Naive thymus-derived CD8-positive, alpha-beta T cell (primary cell): ENCODE measurements around the gene LRCH1. TPM values are rescaled to one million over a fixed set of nuclear protein-coding genes. Genes with fewer than 3 reads are reported as not detected.

ENCODE experiments used
- ATAC-seq, 2 donors: fragments of 150-1000 bp; cut with Tn5 transposase in 1 of 2; sonication (Bioruptor Pico), chemical (Tn5 transposase) in 1 of 2; 1 replicate in 1 of 2; 2 replicates in 1 of 2; pipeline ENCODE4 v1.10.0; 2021; ENCODE audit warnings: mild to moderate bottlenecking in 2 of 2, moderate library complexity in 2 of 2
- POLR2A ChIA-PET: fragments of 350-600 bp; sonication (Branson Sonifier 250); formaldehyde crosslinking; loops from one replicate; lab custom pipeline; 2021; ENCODE audit warnings: antibody characterized with exemption; lab: Charles Lee
- DNase-seq, 10 donors: peaks; one replicate each; pipeline versions ENCODE4 v3.0.0 to v3.0.0-alpha.2; 2020 to 2022
- H3K27ac Mint-ChIP-seq, 10 donors: one replicate each; pipeline ENCODE4 v1.8.0; 2020 to 2022; ENCODE audit warnings: mild to moderate bottlenecking in 10 of 10, mixed read lengths in 10 of 10, moderate library complexity in 4 of 10, inconsistent platforms in 1 of 10
- H3K27me3 Mint-ChIP-seq, 5 donors: one replicate each; pipeline ENCODE4 v1.8.0; 2021 to 2022; ENCODE audit warnings: mixed read lengths in 5 of 5
- H3K36me3 Mint-ChIP-seq, 3 donors: one replicate each; pipeline ENCODE4 v1.8.0; 2020 to 2022; ENCODE audit warnings: mixed read lengths in 3 of 3, mild to moderate bottlenecking in 2 of 3, inconsistent platforms in 1 of 3
- H3K4me1 Mint-ChIP-seq, 4 donors: one replicate each; pipeline ENCODE4 v1.8.0; 2021 to 2022; ENCODE audit warnings: mixed read lengths in 4 of 4
- H3K4me3 Mint-ChIP-seq, 10 donors: one replicate each; pipeline ENCODE4 v1.8.0; 2020 to 2022; ENCODE audit warnings: mild to moderate bottlenecking in 10 of 10, mixed read lengths in 10 of 10, moderate library complexity in 6 of 10, inconsistent platforms in 1 of 10
- H3K9me3 Mint-ChIP-seq, 9 donors: one replicate each; pipeline ENCODE4 v1.8.0; 2020 to 2022; ENCODE audit warnings: mixed read lengths in 9 of 9, mild to moderate bottlenecking in 3 of 9, inconsistent platforms in 1 of 9, moderate library complexity in 1 of 9
- polyA plus RNA-seq, 3 donors: library from polyadenylated mRNA; unstranded; fragments of 300-500 nt; fragmentation: Illumina TruSeq; gene quantifications; one replicate each; pipeline ENCODE4 v1.2.3, GENCODE V29; 2021
- total RNA-seq, 8 experiments: library from RNA in 2 of 8; stranded (reverse) in 2 of 8; gene quantifications; one replicate each; pipeline ENCODE4 v1.2.3 and lab custom pipeline; 2021 to 2026

Gene LRCH1
- total and polyA plus RNA-seq, 5 experiments from 2014 or later = 1.3 to 17.1 (median 3.8) TPM

DNA sequence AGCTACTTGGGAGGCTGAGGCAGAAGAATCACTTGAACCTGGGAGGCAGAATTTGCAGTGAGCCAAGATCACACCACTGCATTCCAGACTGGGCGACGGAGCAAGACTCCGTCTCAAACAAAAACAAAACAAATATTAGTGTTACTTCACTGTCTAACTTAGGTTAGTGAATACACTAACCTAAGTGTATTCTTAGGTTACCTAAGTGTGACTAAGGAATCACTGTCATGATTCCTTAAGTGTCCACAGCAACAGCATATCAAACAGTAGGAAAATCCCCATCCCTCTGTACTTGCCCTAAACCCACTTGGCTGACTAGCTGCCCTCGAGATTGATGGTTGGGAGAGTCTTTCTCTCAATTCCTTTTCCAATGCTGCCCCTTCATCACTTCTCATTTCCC, 11.8 kb upstream of the LRCH1 start:
- Mint-ChIP-seq H3K4me3 (no peak overlapping the region), H3K4me1 (peaks cover 0 to 8% (median under 1%) of the 10 kb centered on the region in 4 donors), H3K27me3 (peaks cover 0 to 2% (median 0%) of the 10 kb centered on the region in 5 donors), H3K27ac (no peak overlapping the region), H3K9me3 (no peaks in the 10 kb centered on the region), H3K36me3 (no peaks in the 10 kb centered on the region)
- ATAC-seq = no peak
- POLR2A ChIA-PET = no interaction called here
- DNase-seq = no peak

DNA sequence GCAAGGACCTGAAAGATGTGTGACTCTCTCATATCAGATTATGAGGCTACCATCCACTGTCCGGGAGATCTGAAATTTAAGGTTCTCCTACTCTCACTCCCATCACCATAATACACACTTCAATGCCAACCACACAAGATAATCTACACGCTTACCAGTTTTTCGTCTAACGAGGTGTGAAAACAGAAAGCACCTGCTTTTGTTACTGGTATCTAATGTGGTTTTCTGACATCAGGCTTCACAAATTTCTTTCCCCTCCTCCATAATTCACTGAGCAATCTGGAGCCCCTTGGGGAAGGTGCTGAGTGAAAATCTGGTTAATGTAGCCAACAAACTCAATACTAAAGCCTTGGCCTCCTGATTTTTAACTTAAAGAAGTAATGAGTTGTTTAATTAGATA, 10.1 kb upstream of the LRCH1 start:
- H3K4me3 Mint-ChIP-seq = no peak overlapping the region
- ATAC-seq = peak in 1 of 2 donors; percentile 35
- peaks cover 0 to 2% (median 0%) of the 10 kb centered on the region in 5 donors for H3K27me3 Mint-ChIP-seq
- DNase-seq = no peak
- POLR2A ChIA-PET = no interaction called here
- H3K27ac Mint-ChIP-seq = peak overlapping the region in 1 of 10 donors; percentile 48
- H3K4me1 Mint-ChIP-seq = peaks cover 0 to 8% (median under 1%) of the 10 kb centered on the region in 4 donors
- no peaks in the 10 kb centered on the region for H3K9me3 Mint-ChIP-seq
- no peaks in the 10 kb centered on the region for H3K36me3 Mint-ChIP-seq

DNA sequence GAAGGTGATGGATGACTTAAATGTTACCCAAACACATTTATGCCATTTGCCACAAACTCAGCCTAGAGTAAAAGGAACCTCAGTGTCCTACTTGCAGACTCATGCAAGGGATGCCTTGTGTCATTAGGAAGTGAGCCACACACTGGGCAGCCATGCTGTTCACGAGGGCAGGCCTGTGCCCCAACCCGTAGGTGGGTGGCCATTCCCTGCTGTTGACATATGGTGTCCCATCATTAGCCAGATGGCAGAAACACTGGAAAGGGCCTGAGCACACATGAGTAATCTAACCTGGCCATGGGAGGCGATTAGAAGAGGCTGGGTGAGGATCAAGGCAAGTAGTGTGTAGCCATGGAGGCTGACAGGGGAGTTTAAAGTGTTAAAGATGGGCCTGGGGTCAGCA, 9.7 kb upstream of the LRCH1 start:
- POLR2A ChIA-PET = no interaction called here
- no peak overlapping the region for H3K27ac Mint-ChIP-seq
- no peak for ATAC-seq
- H3K9me3 Mint-ChIP-seq = no peaks in the 10 kb centered on the region
- H3K4me3 Mint-ChIP-seq = no peak overlapping the region
- H3K36me3 Mint-ChIP-seq = no peaks in the 10 kb centered on the region
- peaks cover 0 to 8% (median under 1%) of the 10 kb centered on the region in 4 donors for H3K4me1 Mint-ChIP-seq
- peaks cover 0 to 2% (median 0%) of the 10 kb centered on the region in 5 donors for H3K27me3 Mint-ChIP-seq
- DNase-seq = no peak

DNA sequence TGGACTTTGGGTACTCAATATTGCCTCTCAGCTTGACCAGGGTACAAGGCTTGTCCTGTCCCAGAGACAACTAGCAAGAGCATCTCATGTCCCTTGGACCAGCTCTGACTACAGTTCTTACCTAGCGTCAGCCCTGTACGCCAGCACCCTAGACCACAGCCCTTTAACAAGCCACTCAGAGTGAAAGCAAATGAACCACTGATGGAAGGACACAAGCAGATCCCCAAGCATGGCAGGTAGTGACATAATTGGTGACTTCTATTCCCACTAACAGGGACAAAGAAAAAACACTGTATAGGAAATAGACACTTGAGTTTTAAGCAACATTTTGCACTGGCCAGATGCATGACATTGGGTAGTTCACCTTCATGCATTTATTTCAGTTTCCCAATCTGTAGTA, 8.8 kb upstream of the LRCH1 start:
- H3K4me1 Mint-ChIP-seq = peaks cover 0 to 8% (median under 1%) of the 10 kb centered on the region in 4 donors
- peaks cover 0 to 3% (median 2%) of the 10 kb centered on the region in 5 donors for H3K27me3 Mint-ChIP-seq
- DNase-seq (no peak), ATAC-seq (no peak)
- POLR2A ChIA-PET = no interaction called here
- no peak overlapping the region for H3K4me3 Mint-ChIP-seq
- no peak overlapping the region for H3K27ac Mint-ChIP-seq
- H3K36me3 Mint-ChIP-seq = no peaks in the 10 kb centered on the region
- no peaks in the 10 kb centered on the region for H3K9me3 Mint-ChIP-seq

DNA sequence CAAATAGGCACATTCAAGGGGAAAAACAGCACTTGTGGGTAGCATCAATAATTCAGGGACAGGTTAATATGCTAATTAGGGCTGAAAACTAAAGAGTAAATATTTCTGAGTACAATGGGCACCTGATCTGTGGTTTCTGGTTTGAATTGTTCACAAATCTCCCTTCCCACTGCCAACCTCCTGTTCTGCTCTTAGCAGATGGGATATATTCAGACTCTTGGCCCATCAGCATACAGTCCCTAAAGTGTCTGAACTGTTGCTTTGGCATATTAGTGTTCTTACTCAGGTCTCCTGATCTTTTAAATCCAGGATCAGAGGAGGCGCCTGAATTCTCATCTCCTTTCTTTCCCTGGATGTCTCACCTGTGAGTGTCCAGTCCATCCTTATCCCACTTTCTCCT, 8.2 kb upstream of the LRCH1 start:
- H3K27ac Mint-ChIP-seq = no peak overlapping the region
- peaks cover 0 to 3% (median 2%) of the 10 kb centered on the region in 5 donors for H3K27me3 Mint-ChIP-seq
- POLR2A ChIA-PET = no interaction called here
- H3K9me3 Mint-ChIP-seq = no peaks in the 10 kb centered on the region
- peaks cover 0 to 8% (median under 1%) of the 10 kb centered on the region in 4 donors for H3K4me1 Mint-ChIP-seq
- no peaks in the 10 kb centered on the region for H3K36me3 Mint-ChIP-seq
- H3K4me3 Mint-ChIP-seq = no peak overlapping the region
- no peak for ATAC-seq
- DNase-seq = no peak

DNA sequence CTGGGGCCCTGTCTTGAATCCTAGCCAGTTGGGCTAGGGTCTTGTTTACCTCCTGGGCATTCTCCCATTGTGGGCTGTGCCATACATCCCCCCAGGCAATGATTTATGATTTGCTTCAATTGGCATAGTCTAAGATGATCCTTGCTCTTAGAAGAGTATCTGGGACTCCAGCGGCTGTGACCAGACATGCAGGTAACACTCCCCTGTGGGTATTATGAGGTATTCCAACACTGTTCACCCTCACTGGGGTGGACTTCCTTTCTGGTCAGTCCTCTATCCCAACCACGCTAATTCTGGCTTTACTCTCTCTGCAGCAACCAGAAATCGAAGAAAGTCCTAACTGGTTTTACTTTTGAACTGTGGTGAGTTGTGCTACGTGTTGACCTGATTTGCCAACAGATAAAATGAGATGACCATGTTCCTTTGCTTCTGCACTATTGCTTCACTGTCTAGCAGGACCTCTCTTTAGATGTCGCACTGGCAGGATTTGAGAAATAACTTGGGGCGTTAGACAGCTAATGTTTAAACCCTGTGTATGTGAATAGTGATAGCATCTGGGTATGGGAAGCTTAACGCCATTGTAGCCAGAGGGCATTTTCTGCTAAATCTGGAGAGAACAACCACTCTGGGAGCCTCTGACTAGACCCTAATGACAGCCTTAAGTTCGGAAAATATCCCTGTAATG, 6.7 kb upstream of the LRCH1 start:
- POLR2A ChIA-PET = no interaction called here
- Mint-ChIP-seq H3K4me3 (no peak overlapping the region), H3K36me3 (no peaks in the 10 kb centered on the region), H3K9me3 (no peaks in the 10 kb centered on the region), H3K27me3 (peaks cover 0 to 3% (median 0%) of the 10 kb centered on the region in 5 donors), H3K4me1 (peaks cover 0 to 11% (median 2%) of the 10 kb centered on the region in 4 donors), H3K27ac (no peak overlapping the region)
- no peak for DNase-seq
- no peak for ATAC-seq

DNA sequence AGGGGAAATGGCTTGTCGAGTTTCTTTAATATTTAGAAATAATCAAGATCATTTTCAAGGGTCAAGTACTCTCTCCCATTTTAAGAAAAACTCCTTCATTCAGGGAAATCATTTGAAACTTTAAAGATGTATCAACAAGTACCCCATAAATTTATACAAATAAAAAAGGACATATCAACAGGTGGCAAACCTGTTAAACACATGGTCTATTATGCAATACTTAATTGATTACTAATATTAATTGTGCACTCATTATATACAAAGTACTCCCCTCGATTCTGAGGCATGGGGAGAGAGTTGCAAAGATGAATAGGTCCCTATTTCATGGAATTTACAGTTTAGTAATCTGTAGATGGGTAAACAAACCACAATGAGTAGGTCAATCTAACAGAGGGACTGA, 2.1 kb upstream of the LRCH1 start:
- H3K27me3 Mint-ChIP-seq = peaks cover 0 to 3% (median 0%) of the 10 kb centered on the region in 5 donors
- no peaks in the 10 kb centered on the region for H3K9me3 Mint-ChIP-seq
- peaks cover 19 to 33% (median 28%) of the 10 kb centered on the region in 4 donors for H3K4me1 Mint-ChIP-seq
- POLR2A ChIA-PET = no interaction called here
- peak overlapping the region in 2 of 10 donors; percentile 95 for H3K4me3 Mint-ChIP-seq
- no peak for ATAC-seq
- DNase-seq = no peak
- H3K27ac Mint-ChIP-seq = no peak overlapping the region
- H3K36me3 Mint-ChIP-seq = no peaks in the 10 kb centered on the region

DNA sequence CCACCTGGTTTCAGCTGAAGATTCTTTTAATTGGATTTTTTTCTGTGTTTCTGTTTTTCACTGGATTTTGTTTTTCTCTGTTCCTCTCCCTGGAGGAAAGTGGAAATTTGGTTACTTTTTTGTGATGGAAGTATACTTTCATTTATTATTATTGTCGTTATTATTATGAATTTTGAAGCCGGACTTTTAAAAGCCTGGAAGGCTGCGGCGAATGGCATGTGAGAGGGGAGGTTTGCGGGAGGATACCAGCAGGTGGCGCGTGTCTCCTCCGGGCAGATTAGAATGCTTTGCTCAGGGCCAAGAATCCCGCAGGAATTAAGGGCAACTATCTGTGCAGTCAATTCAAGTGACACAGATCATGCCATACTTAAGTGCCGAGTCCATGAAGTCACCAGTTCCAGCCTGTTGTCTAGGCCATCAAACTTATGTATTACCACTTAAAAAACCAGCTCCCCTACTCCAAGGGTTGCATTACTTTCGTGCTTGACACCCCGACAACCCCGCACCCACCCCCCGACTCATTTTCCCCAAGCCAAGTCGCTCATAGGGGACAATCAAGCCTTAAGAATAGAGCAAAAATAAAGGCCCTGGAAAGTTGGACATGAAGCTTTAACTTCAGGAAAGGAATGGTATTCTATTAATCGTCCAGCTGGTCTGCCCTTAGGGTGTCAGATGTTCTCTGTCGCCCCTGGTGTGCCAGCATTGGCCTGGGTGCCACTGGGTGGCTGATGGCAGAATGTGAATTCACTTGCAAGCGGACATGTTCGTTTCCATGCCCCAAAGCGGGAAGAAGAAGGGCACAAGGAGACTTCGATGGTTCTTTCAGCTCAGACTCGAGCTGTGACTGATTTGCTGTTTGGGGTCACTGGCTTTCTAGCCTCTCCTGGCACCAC, 1.3 kb upstream of the LRCH1 start:
- Mint-ChIP-seq H3K36me3 (no peaks in the 10 kb centered on the region), H3K27ac (peak overlapping the region; percentile 20 to 96 (median 92)), H3K27me3 (peaks cover 0 to 3% (median 0%) of the 10 kb centered on the region in 5 donors), H3K4me1 (peaks cover 21 to 41% (median 37%) of the 10 kb centered on the region in 4 donors), H3K4me3 (peak overlapping the region; percentile 90 to 96 (median 94)), H3K9me3 (no peaks in the 10 kb centered on the region)
- ATAC-seq = no peak
- DNase-seq = peak; percentile 26 to 76 (median 52)
- POLR2A ChIA-PET = interaction anchor here (1.0 to 1.9 kb wide), 4 partner anchors 32 to 169 kb away, joined by 3 to 8 read pairs (median 4); no protein-coding TSS in a partner anchor

DNA sequence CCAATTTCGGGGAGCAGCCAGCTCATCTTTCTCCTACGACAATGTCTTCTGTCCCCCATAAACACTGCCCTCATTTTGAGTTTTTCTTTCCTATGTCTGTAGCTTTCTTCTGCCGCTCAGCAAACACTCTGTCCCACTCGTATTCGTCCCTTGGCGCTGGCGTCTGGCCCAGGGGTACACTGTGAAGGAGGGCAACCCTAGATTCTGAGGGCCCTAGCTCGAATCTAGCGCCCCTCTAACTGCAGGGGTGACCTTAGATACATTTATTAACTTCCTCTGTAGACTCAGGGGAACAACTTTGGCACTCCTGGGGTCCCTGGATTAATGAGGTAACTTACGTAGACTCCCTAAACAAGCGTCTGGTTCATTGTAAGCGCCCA, 677 bp upstream of the LRCH1 start:
- Mint-ChIP-seq H3K36me3 (no peaks in the 10 kb centered on the region), H3K27ac (peak overlapping the region; percentile 72 to 96 (median 92)), H3K27me3 (peaks cover 0 to 3% (median 0%) of the 10 kb centered on the region in 5 donors), H3K9me3 (no peaks in the 10 kb centered on the region), H3K4me1 (peaks cover 26 to 47% (median 42%) of the 10 kb centered on the region in 4 donors), H3K4me3 (peak overlapping the region; percentile 90 to 96 (median 94))
- POLR2A ChIA-PET = interaction anchor here (1.0 to 1.9 kb wide), 6 partner anchors 32 to 244 kb away, joined by 3 to 8 read pairs (median 4); no protein-coding TSS in a partner anchor
- ATAC-seq (no peak), DNase-seq (peak in 2 of 10 donors; percentile 6 to 11)

DNA sequence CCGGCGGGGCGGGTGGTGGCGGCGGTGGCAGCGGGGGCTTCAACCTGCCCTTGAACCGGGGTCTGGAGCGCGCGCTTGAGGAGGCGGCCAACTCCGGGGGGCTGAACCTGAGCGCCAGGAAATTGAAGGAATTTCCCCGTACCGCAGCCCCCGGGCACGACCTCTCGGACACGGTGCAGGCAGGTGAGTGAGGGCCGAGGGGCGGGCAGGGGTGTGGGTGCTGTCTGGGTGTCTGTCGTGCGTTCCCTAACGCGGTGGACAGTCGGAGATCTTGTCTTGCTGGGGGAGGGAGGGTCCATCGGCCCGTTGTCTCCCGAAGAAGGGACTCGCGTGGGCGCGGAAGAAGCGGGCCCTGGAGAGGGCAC, 533 bp downstream of the LRCH1 start:
- Mint-ChIP-seq H3K27ac (peak overlapping the region in 9 of 10 donors; percentile 72 to 97 (median 94)), H3K4me3 (peak overlapping the region; percentile 90 to 96 (median 94)), H3K36me3 (no peaks in the 10 kb centered on the region), H3K27me3 (peaks cover 0 to 3% (median 0%) of the 10 kb centered on the region in 5 donors), H3K4me1 (peaks cover 29 to 52% (median 48%) of the 10 kb centered on the region in 4 donors), H3K9me3 (no peaks in the 10 kb centered on the region)
- DNase-seq (peak in 1 of 10 donors; percentile 5), ATAC-seq (peak; percentile 1 to 3)
- POLR2A ChIA-PET = interaction anchor here (1.1 to 1.3 kb wide), 3 partner anchors 22 to 243 kb away, joined by 3 to 5 read pairs (median 3); no protein-coding TSS in a partner anchor

DNA sequence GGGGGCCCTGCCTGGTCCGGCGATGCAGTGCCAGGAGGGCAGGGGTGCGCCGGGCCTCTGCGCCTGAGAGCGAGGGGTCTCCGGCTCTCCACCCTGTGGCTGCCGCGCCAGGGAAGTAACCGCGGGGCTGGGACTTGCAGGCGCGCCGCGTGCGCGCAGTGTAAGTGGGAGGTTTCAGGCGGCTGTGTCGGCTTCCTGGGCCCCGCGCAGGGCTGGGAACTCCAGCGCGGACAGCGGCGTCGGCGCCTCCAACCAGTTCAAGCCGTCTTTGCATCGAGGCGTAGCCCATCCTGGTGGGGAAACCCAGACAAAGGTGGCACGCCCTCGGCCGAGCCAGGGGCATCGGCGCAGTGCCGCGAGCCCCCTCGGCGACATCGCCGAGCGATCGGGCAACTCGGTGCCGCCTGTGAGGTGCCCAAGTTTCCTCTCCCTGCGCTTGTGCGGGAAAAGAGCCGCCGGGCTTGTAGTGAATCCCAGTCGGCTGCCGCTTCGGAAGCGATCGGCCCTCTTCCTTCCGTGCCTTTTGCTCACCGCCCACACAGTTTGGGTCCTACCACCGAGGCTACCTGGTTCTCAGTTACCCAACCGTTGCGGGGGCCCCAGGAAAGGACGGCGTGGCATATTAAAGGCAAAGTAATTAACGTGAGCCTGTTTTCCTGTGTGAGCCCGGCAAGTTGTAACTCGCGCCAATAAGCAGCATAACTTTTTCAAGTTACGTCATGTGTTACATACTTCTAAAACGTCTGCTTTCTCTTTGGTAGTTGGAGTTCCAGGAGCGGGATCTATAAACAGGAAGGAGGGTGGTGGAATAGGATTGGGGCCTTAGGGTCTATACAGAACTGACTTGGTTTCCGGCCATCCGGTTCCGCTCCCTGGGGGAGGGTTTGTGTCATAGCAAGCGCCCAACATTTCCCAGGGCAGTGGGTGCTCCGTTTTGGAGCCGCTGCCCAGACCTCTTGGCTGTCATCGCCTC, 1.2 kb downstream of the LRCH1 start:
- no peaks in the 10 kb centered on the region for H3K27me3 Mint-ChIP-seq
- no peaks in the 10 kb centered on the region for H3K36me3 Mint-ChIP-seq
- H3K4me3 Mint-ChIP-seq = peak overlapping the region; percentile 90 to 96 (median 94)
- peaks cover 29 to 56% (median 50%) of the 10 kb centered on the region in 4 donors for H3K4me1 Mint-ChIP-seq
- POLR2A ChIA-PET = interaction anchor here (1.1 to 1.3 kb wide), 2 partner anchors 21 to 242 kb away, joined by 3 to 5 read pairs; no protein-coding TSS in a partner anchor
- no peaks in the 10 kb centered on the region for H3K9me3 Mint-ChIP-seq
- ATAC-seq (peak; percentile 63 to 66), DNase-seq (peak; percentile 55 to 81 (median 67))
- H3K27ac Mint-ChIP-seq = peak overlapping the region; percentile 72 to 97 (median 94)
